Fibroblast of upper back skin (primary cell): ENCODE data around the gene STOX2.
"Not testable (repeated sequence)": the region's sequence is repeated elsewhere in the genome, so short reads cannot be mapped to it uniquely, and the experiment has no call there.

ENCODE experiments used
- DNase-seq: peaks from one replicate; pipeline ENCODE4 v3.0.0-alpha.2; 2013

Gene STOX2

DNA sequence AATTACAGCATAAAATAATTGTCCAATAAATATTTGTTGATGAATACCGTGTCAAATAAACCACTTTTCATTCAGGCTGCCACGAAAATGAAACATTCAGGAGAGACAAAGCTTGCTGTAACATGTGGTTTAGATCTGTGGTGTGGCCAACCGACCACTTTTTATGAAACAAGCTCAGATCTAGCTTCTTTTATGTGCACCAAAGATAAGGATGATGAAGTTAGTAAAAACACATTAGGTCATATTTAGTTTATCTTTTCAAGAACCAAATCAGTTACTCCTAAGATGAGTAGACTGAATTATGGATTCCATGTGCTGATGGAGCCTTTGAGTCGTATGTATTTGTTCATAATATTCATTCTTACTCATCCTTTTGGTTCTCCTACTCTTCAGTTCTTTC is 35.8 kb downstream of the STOX2 start:
- DNase-seq, result no peak

DNA sequence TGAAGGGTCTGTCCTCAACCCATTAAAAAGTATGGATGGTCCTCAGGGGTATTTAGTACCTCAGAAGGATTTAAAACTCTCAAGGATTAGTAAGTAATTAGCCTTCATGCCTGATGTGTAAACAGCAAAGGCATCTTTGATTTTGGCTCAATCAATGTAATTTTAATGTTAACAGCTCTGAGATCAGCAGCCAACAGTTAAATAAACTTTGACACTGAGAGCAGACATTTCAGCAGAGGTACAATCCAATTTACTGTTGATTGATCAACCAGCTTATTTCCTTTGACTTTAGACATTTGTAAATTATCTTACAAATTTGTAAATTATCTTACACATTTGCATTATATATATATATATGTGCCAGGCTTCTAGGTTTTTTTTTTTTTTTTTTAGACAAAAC is 36.9 kb downstream of the STOX2 start:
- DNase-seq, result no peak

DNA sequence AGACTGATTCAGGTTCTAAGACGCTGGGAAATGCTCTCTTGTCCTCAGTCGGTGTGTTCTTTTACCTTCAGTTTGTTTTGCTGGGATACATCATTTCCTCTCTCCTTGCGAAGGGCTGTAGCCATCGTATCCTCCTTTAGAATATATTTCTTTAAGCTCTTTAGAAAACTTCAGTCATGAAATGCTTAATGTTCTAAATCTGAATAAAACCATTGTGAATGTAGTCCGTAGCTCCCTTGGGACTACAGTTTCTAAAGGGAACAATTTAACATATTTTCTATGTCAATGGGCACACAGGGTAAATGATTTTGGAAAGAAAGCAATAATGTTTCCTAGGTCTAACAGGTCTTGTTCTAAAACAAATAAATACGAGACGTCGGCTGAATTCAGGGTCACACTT is 40.6 kb downstream of the STOX2 start:
- no peak for DNase-seq

DNA sequence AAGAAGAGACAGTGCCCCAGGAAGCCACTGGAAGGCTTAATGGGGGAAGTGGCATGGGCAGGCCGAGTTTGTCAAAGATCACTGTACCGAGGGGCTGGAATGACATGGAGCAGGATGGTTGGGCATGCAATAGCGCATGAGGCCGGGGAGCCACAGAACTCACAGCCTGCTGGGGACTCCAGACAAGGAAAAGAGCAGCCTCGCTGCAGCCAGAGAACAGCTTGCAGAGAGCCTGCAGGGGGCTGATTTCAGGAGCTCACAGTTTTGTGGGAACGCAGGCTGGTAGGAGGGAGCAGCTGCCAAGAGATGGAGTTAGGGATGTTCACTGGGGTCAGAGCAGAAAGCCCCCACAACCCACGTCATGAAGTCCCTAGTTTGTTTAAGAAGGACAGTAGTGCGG is 45.4 kb downstream of the STOX2 start:
- no peak for DNase-seq

DNA sequence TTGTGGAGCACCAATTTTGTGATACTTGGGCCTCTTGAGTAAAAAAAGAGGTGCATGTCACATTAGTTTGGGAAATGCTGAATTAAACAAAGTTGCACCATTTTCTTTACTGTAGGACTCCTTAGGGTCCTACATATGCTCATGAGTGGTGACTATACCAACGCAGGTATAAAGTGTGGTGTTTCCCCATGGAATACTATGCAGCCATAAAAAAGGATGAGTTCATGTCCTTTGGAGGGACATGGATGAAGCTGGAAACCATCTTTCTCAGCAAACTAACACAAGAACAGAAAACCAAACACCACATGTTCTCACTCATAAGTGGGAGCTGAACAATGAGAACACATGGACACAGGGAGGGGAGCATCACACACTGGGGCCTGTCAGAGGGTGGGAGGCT is 47.5 kb downstream of the STOX2 start:
- DNase-seq, result not testable (repeated sequence)

DNA sequence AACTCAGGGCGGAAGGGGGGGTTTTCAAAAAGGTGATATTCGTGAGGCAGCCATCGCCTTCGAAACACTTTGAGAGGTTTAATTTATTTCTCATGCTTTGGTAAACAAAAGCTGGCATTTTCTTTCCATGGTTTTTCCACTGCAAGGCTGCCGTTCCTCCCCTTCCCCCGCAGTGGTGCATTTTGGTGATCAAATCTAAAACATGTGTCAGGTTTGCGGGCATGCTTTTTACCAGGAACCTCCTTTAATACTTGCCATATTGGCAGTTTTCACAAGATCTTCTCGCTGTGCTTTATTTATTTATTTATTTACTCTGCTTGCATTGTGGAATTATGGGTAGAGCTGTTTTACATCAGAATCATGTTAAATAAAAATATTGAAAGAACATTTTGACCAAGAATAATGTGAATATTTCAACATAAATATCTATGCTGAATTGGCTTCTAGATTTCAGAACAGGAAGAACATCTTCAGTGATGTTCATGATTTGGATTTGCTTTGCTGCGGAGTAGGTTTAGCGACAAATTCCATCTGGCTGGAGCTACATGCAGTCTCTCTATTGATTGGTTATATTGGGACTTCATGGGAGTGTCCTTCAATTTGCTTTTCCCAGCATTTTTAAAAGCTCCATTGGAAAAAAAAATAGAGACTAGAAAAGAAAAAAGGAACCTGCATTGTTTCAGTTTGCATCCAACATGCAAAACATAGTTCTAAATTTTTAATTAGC is 54.4 kb downstream of the STOX2 start:
- no peak for DNase-seq

DNA sequence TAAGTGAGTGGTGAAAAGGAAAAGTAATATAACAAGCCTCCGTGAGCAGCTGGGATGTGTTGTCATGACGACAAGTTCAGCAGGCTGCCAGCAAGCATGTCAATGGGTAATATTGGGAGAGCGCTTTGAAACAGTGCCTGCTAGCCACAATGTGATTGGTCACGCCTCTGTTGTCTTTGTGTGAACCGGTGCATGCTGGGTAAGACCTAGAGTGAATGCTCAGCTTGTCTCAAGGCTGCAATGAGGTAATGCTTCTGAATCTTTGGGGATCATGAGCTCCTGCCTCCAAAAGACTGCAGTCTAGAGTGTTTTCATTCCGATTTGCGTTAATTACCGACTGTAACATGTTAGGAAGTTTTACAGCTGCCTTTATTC is 54.9 kb downstream of the STOX2 start:
- DNase-seq, result peak; percentile 85

DNA sequence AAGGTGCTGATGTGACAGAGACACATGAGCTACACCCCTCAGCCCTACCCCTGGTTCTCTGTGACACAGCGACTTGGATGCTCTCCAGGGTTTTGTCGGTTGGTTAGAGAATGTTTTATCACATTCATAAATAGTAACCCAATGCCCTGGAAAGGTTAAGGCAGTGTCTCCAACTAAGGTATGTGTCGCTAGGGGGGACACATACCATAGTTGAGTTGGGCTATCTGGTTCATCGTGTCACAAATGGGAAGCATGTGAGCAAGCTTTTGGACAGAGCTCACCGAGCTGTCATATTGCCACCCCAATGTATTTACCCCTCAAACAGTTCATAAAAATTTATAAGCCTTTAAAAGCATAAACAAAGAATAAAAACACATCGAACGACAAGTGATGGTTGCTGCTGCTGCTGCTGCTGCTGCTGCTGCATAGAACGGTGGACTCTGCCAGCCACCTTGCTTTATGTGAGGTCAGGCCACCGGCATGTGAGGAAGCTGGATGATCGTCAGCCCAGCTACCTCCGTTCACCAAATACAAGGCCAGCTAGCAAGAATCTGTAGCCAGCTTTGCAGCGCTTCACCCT is 55.9 kb downstream of the STOX2 start:
- DNase-seq, result no peak

DNA sequence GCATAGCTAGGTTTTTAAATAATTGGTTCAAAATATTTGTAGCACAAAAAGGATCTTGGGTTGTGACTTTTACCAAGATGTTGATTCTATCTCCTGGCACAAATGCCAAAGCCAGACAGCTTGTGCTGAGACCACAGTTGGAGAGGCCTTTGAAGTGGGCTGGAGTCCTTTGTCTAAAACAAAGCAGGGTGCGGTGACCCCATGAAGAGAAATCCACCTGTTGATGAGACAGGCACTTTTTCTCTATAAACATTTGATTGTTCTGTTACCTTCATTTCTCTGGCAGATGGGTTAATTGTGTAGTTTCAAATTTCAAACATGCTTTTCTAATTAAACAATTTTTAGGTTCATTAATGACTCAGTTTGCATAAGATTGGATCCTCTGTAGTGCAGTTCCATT is 56.7 kb downstream of the STOX2 start:
- DNase-seq, result no peak

DNA sequence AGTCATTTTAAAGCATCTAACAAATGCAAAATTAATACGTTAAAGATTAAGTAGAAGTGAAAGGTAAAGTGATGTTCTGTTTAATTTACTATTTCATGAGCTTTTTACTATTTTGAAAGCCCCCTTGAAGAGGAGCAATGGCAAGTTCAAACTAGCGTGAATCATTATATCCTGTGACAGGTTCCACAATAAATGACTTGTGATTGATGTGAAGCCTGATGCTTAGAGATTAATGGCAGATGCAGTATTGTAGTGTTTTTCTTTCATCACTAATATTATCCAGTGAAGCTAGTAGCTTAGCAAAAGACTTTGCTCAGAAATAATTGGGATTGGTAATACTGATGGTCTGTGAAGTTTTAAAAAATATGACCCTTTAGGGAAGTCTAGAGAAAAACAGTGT is 57.3 kb downstream of the STOX2 start:
- no peak for DNase-seq

DNA sequence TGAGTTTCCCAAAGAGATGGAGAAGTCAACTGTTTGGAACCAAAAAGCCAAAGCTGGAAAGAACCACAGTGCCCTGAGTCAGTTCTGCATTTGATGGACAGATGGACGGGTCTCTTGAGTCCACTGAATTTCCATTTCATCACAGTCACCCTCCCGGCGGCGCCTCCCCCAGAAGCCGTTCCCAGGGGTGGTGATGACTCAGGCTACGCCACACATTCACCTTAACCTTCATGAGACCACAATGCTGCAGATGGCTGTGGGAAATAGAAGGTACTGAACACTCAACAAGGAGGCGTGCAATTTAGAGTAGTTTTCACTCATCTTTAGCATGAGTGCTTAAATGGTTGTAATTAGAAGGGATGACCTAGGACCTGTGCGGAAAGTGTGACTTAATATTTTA is 61.3 kb downstream of the STOX2 start:
- no peak for DNase-seq

DNA sequence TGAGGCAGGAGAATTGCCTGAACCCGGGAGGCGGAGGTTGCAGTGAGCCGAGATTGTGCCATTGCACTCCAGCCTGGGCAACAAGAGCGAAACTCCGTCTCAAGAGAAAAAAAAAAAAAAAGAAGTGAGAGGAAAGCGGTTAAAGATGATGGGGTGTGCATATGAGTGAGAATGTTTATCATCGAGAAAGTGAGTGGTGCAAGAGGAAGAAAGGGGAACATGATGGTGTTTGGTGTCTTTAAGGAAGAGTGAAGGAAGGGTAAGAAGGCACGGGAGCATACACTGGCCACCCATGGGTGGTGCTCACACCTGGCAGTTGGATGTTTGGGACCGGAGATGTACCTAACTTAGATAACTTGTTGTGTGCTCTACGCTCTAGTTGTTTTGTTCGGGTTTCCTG is 62.2 kb downstream of the STOX2 start:
- no peak for DNase-seq

DNA sequence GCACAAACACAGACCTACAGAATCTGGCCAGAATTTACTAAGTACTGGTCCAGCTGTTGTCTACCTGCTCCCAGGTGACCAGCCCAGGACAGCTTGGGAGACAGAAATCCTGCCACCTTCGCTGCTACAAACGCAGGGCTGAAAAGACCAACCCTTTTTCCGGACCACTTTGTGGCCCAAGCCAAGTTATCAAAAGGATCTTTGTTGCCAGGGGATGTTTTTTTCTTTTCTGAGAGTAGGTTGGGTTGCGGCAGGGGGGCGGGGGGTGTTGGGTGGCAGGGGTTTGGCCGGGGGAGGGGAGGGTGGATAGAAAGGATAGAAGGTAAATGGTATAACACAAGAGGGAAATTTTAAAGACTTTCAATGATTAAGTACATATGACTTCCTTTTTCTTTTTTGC is 63.4 kb downstream of the STOX2 start:
- no peak for DNase-seq

DNA sequence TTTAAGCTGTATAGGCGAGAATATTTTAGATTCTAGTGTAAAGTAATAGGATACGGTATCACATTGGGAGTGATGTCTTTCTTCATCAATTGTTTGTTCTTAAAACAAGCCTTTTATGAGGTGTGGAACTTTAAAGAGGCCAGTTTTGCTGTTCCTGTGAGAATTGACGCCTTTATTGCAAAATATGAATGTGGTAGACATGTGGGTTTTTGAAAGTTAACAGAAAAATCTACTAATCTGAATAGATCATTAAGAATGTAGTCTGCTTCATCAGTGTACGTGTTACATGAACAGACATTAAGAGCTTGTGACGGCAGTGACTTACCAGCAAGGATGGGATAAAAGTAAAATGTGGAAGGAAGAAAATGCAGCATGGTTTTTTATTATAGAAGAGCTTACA is 63.8 kb downstream of the STOX2 start:
- no peak for DNase-seq

DNA sequence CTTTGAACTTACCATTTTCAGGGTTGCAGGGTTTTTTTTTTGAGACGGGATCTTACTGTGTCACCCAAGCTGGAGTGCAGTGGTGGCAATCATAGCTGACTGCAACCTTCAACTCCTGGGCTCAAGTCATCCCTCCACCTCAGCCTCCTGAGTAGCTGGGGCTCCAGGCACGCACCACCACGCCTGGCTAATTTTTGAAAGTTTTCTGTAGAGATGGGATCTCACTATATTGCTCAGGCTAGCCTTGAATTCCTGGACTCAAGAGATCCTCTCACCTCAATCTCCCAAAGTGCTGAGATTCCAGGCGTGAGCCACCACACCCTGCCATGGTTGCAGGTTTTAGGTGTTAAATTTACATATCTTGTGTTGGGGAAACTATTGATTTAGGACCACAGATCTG is 64.5 kb downstream of the STOX2 start:
- DNase-seq, result no peak

DNA sequence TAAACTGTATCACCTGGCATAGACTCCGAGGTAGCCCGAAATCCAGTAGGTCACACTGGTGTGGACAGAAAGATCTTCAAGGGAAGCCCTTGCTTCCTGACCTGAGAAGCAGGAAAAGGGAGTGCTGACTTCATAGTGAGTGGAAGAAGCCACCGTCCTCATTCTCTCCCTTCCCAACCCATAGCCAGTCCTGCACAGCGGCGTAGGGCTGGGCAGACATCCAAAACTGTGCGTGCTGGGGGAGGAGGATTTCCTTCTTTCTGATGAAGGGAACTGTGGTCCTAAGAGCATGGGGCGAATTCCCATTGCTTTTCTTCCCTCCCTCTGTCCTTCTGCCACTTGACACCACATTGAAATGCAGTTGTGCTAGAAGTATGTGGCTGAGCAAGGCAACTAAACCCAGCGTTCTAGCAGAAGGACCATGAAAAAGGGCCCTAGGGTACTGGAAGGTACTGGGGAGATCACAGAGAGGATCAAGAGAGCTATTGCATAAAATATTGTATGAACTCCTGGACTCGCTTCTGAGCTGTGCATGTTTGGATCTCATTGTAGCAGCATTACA is 66.9 kb downstream of the STOX2 start:
- no peak for DNase-seq

DNA sequence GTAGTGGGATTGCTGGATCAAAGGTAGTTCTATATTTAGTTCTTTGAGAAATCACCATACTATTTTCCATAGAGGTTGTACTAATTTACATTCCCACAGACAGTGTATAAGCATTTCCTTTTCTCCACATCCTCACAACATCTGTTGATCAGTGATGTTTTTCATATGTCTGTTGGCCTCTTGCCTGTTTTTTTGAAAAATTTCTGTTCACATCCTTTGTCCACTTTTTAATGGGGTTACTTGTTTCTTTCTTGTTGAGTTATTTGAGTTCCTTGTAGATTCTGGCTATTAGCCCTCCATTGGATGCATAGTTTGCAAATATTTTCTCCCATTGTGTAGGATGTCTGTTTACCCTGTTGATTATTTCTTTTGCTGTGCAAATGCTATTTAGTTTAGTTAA is 72.6 kb downstream of the STOX2 start:
- DNase-seq, result no peak

DNA sequence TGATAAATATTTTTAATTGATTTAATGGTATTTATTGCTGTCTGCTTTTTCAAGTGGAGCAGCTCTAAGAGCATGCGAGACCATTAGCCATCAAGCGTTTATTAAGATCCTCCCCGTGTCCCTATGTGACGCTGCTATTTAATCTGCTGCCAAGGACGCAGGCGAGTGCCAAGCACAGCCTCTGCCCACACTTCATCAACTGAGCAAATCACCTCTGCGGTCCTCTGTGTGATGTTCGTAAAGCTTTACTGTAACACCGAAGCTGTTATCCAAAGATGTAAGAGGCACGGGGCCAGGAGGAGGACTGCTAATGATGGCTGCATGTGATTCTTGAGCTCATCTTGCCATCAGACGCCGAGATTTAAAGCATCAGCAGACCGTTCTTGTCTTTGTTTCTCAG is 79.5 kb downstream of the STOX2 start:
- no peak for DNase-seq

DNA sequence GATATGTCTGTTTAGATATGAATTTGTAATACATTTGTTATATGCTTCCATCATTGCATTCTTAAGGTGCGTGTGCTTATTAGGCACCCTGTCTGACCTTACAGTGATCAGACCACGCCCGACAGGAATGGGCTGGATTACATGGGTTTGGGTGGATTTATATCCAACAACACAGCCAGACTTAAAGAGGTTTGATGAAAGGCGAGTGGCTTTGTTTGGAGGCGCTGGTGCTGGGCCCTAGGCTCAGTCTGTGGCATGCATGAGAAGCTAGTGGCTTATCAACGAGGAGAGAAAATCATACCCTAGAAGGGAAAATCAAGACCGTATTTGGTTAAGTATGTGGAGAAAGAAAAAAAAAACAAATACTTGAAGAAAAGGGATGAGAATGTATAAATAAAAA is 80.7 kb downstream of the STOX2 start:
- no peak for DNase-seq

DNA sequence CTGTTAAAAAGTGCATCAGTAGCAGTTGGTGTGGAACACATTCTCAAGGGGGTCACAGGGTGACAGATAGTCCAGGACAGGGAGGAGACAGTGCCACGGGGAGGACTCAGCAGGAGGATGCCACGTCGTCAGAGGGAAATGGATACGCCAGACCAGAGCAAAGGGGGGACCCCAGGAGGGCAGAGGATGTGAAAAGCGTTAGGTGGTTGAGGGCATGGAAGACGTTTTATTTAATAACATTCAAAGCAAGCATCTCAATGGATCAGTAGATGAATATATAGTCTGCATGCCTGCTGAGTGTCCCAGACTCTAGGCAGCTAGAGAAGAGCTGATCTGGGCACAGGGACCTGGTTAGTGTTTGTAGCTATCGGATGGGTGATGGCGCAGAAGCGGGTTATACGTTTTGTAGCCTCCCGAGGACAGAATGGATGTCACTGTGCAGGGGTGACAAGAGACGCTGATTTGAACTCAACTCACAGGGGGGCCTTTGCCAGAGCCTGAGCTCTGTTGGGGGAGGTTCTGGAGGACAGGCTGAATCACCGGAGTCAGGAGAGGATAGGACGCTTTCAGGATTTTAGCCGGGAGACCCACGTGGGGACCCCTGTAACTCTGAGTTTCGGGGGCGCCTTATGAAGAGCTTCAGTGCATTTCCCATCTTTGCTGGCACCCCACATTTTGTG is 81.3 kb downstream of the STOX2 start:
- DNase-seq, result no peak

DNA sequence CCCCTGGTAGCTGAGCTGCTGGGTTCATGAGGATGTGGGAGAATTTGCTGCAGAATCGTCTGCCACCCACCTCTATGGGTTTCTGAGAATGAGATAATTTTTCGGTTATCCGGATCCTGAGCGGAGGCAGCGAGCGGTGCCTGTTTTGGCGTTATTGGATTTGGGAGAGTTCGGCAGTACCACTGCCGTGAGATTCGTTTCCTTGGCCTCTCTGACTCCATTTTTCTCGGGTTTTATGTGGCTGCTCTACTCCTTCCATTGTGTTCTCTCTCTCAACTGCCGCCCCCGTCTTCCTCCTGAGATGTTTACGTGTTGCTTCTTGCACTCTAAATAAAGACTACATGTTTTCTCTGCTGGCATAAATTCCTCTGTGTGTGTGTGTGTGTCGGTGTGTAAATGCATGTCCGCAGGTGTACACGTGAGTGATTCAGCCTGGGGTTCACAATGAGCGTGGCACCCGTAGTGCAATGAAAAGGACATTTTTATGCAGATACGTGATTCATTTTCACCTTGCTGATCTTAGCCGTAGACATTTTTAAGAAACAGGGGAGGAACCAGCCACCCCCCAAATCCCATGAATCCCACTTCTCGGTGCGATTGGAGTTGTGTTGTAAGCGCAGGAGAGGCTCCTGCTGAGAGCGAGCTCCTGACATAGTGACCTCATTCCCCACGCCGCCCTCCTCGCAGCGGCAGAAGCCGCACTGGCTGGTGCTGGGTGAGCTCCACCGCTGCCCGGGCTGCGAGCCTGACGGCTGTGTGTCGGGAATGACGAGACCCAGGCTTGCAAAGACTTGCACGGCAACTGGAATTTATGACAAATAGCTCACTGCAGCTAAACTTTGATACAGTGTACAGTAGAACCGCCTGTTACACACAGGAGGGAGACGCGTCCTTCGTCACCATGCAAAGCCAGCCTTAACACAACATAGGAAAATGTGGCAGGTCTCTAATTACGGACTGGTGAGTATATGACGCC is 82.2 kb downstream of the STOX2 start:
- DNase-seq, result peak; percentile 86

DNA sequence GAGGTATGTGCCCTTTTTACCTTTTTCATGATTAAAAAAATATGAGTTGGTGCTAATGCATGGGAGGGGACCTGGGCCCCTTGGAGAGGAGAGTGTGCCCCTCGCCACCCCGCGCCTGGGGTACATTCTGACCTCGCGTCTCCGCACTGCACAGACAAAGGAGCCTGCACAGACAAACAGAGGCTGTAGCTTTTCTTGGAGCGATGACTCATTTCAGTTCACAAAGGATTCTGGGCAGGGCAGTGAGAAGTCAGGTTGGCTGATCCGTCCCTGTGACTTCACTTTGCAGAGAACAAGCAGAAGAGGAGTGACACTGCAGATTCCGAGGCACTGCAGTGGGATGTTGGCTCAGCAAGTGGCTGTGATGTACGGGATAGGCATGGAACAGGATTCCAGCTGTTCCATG is 82.9 kb downstream of the STOX2 start:
- peak; percentile 88 for DNase-seq

DNA sequence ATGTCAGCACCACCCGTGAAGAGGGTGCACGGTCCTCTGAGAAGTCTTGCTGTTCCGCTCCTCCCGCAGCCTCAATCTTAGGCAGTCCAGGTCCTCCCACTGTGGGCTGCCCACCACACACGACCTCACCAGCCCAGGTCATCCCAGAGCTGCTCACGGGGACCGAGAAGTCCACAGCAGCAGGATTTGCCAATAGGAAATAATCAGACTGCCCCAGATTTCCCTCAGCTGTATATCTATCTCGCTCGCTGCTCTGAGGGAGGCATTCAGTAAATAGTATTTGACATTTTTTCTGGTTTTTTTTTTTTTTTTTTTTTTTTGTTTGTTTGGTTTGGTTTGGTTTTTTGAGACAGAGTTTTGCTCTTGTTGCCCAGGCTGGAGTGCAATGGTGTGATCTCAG is 83.8 kb downstream of the STOX2 start:
- DNase-seq, result no peak
